ENCODE data around the gene TMEM31.

- TF ChIP-seq, protein P1, sequence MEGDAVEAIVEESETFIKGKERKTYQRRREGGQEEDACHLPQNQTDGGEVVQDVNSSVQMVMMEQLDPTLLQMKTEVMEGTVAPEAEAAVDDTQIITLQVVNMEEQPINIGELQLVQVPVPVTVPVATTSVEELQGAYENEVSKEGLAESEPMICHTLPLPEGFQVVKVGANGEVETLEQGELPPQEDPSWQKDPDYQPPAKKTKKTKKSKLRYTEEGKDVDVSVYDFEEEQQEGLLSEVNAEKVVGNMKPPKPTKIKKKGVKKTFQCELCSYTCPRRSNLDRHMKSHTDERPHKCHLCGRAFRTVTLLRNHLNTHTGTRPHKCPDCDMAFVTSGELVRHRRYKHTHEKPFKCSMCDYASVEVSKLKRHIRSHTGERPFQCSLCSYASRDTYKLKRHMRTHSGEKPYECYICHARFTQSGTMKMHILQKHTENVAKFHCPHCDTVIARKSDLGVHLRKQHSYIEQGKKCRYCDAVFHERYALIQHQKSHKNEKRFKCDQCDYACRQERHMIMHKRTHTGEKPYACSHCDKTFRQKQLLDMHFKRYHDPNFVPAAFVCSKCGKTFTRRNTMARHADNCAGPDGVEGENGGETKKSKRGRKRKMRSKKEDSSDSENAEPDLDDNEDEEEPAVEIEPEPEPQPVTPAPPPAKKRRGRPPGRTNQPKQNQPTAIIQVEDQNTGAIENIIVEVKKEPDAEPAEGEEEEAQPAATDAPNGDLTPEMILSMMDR (IDR thresholded peaks at IDR 0.05), result no peak
- no peak for TF ChIP-seq POLR2A (IDR thresholded peaks at IDR 0.05)
Observed at GRCh38 chrX:103739421-103739820, 28.7 kb downstream of the TMEM31 start.

Data from esophagus squamous epithelium (tissue), 4 donors.